Activated CD4-positive, alpha-beta T cell treated with anti-CD3 and anti-CD28 coated beads, Interleukin-2, amount 50 U/mL, for 48 hours (primary cell): ENCODE measurements around the gene SPRYD3.
"Not testable (repeated sequence)": the region's sequence is repeated elsewhere in the genome, so short reads cannot be mapped to it uniquely, and the experiment has no call there.

ENCODE experiments used
- DNase-seq, 2 experiments: peaks; one replicate each; pipeline ENCODE4 v3.0.0-alpha.2; 2020

The SPRYD3 gene

GRCh38 chr12:53079226-53080117 lies at the start of gene SPRYD3:
Gene SPRYD3, minus strand, starts transcription at chr12:53079390. Its CDS starts 57 bp downstream, at chr12:53079333.
- peak; percentile 97 for DNase-seq

- no peak for DNase-seq
These were observed 48.0 kb upstream of the SPRYD3 start for GRCh38 chr12:53127169-53127568.

- DNase-seq = no peak
These were observed 45.1 kb upstream of the SPRYD3 start for GRCh38 chr12:53124352-53124723.

GRCh38 chr12:53123578-53124351 lies 44.6 kb upstream of the SPRYD3 start:
- no peak for DNase-seq

- no peak for DNase-seq
These were observed 43.8 kb upstream of the SPRYD3 start for GRCh38 chr12:53122961-53123468.

GRCh38 chr12:53120685-53121525 lies 41.7 kb upstream of the SPRYD3 start:
- DNase-seq = no peak

GRCh38 chr12:53118751-53119300 lies 39.6 kb upstream of the SPRYD3 start:
- no peak for DNase-seq

- DNase-seq = no peak
These were observed 36.9 kb upstream of the SPRYD3 start for GRCh38 chr12:53115891-53116648.

- no peak for DNase-seq
These were observed 36.1 kb upstream of the SPRYD3 start for GRCh38 chr12:53115112-53115890.

- no peak for DNase-seq
These were observed 34.8 kb upstream of the SPRYD3 start for GRCh38 chr12:53113951-53114350.

GRCh38 chr12:53113136-53113705 lies 34.0 kb upstream of the SPRYD3 start:
- no peak for DNase-seq

GRCh38 chr12:53112431-53112830 lies 33.2 kb upstream of the SPRYD3 start:
- not testable (repeated sequence) for DNase-seq

GRCh38 chr12:53107122-53107521 lies 27.9 kb upstream of the SPRYD3 start:
- no peak for DNase-seq

GRCh38 chr12:53105712-53106439 lies 26.7 kb upstream of the SPRYD3 start:
- DNase-seq = no peak

- DNase-seq = no peak
These were observed 26.1 kb upstream of the SPRYD3 start for GRCh38 chr12:53105256-53105655.

- no peak for DNase-seq
These were observed 24.7 kb upstream of the SPRYD3 start for GRCh38 chr12:53103860-53104305.

GRCh38 chr12:53102883-53103807 lies 24.0 kb upstream of the SPRYD3 start, which contains the start of gene SOAT2:
Gene SOAT2, plus strand, starts transcription at chr12:53103486. Its CDS starts 92 bp downstream, at chr12:53103578.
- DNase-seq = peak; percentile 34 to 42
